Nucleus accumbens (tissue), 56 donors: ENCODE results near the gene PRR35.

Experiments
- DNase-seq, 56 donors: peaks; one replicate each; lab custom pipeline; 2025; lab: John Stamatoyannopoulos, UW

Gene PRR35

DNA sequence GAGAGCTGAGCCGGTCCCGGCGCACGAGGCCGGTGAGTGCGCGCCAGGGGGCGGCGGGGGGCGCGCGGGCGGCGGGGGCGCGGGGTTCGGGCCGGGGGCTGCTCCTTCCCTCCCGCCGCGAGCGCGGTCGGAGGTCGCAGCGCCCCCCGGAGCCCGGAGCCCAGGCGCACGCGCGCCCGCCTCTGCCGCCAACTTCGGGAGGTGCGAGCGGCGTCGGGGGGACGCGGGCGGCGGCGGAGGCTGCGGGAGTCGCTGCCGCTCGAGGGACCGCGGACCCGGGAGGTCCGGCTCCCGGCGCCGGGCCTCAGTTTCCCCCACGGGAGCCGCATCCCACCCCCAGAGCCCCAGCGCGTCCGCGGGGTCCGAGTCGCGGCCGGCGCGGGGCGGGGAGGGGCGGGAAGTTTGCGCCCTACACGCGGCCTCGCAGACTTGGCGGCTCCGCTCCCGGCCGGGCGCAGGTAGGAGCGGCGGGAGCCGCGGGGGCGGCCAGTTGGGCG lies at the start of gene PRR35:
TSS of gene PRR35 (plus strand) at position 191 of the 497 bp plus-strand sequence. CDS start 2,901 bp downstream, outside the sequence.
- no peak for DNase-seq

DNA sequence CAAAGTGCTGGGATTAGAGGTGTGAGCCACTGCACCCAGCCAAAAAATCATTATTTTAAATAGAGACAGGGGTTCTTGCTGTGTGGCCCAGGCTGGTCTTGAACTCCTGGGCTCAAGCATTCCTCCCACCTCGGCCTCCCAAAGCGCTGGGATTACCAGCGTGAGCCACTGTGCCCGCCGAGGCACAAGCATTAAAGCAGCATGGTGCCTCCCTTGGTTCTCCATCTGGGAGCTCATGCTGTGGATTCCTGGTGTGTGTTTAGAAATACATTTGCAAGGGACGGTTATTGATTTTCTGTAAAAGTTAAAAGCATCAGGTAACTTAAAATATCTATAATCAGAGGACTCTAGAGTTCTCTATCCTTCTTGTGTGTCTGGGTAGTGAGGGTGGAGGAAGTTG lies 47.4 kb upstream of the PRR35 start:
- DNase-seq, result no peak

- no peak for DNase-seq
Observed at GRCh38 chr16:513950-514349, 46.2 kb upstream of the PRR35 start.

DNA sequence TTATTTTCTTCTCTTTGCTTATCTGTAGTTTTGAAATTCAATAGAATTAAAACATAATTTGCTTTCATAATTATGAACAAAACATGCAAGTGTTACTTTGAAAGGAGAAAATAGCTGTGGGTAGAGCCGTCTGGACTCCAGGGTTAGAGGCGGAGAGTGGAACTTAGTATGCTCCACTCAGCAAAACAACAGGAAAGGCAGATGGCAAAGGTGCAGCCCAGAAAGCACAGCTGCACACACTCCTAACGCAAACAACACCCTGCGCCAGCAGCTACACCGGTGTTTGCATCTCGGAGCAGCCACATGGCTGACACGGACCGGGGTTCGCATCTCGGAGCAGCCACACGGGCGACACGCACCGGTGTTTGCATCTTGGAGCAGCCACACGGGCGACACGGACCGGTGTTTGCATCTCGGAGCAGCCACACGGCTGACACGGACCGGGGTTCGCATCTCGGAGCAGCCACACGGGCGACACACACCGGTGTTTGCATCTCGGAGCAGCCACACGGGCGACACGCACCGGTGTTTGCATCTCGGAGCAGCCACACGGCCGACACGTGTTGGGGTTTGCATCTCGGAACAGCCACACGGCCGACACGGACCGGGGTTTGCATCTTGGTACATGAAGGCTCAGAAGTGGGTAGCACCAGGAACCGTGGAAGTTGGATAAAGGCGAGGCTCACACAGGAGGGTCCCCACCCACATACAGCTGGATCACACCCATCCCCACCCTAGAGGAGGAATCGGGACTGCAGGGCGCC lies 44.8 kb upstream of the PRR35 start:
- no peak for DNase-seq

GRCh38 chr16:515939-516226 lies 44.3 kb upstream of the PRR35 start:
- DNase-seq, result no peak

GRCh38 chr16:516301-516700 lies 43.9 kb upstream of the PRR35 start:
- DNase-seq, result no peak

DNA sequence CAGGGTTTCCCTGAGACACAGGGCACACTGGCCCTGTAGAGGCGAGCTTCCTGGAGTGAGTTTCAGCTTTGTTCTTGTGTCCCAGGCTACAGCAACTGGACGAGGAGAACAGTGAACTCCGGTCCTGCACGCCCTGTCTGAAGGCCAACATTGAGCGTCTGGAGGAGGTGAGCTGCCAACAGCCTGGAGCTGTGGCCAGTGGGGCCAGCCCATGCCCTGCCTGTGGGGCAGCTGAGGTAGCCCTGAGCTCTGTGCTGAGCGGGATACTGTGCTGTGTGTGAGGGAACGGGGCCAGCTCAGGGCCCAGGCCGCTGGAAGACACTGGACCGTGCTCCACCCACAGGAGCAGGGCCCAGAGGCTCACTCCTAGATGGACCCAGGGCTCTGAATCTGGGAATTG lies 41.3 kb upstream of the PRR35 start:
- DNase-seq, result peak in 17 of 56 donors; percentile 4 to 61 (median 27)

DNA sequence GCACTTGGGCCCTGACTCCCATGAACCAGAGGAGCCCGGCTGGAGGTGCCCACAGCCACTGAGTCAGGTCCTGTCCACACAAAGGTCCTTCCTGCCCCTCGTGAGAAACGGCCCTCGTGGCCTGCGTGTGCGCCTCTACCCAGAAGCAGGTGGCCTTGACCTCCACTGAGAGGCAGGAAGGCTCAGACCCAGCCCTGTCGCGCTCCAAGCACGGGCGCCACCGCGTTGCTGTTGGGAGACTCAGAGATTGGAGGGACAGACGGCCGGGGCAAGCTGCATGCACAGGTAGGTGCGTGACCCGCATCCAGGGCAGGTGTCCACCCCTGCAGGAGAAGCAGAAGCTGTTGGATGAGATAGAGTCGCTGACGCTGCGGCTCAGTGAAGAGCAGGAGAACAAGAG lies 40.8 kb upstream of the PRR35 start:
- DNase-seq, result no peak

GRCh38 chr16:519841-520687 lies 40.1 kb upstream of the PRR35 start:
- DNase-seq, result no peak

GRCh38 chr16:520847-521246 lies 39.3 kb upstream of the PRR35 start:
- no peak for DNase-seq

DNA sequence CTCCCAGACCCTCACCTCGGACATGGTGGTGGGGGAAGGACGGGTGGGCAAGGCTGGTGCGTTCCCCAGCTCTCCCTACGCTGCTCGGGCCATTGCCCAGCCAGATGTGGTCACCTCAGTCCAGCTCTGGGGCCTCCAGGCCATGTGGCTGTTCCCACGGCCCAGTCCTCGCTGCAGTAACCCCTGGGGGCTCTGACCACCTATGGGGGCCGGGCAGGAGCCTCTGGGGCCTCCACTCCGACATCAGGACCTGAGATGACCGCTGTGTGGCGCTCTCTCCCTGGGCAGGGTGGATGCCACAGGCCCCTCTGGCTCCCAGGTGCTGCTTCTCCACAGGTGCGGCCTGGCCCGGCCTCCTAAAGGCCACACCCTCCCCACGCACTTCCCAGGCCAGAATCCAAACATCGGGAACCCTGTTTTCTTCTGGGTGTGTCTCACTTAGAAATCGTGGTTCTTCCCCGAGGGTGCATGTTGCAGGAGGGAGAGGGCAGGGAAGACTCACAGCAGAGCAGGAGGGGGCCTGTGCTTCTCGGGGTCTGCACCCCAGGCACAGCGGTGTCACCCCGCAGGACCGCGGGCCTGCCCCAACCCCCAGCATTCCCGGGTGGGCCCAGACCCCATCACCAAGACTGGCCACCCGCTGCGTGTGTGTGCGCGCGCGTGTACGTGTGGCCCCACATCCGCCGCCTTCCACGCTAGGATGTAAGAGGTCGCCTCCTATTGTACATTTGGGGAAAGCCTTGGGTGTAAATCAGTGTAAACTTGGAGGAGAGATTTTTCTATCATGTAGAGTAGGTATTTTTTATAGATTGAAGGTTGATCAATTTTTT lies 38.6 kb upstream of the PRR35 start:
- no peak for DNase-seq

- no peak for DNase-seq
Observed at GRCh38 chr16:522320-523096, 37.7 kb upstream of the PRR35 start.

DNA sequence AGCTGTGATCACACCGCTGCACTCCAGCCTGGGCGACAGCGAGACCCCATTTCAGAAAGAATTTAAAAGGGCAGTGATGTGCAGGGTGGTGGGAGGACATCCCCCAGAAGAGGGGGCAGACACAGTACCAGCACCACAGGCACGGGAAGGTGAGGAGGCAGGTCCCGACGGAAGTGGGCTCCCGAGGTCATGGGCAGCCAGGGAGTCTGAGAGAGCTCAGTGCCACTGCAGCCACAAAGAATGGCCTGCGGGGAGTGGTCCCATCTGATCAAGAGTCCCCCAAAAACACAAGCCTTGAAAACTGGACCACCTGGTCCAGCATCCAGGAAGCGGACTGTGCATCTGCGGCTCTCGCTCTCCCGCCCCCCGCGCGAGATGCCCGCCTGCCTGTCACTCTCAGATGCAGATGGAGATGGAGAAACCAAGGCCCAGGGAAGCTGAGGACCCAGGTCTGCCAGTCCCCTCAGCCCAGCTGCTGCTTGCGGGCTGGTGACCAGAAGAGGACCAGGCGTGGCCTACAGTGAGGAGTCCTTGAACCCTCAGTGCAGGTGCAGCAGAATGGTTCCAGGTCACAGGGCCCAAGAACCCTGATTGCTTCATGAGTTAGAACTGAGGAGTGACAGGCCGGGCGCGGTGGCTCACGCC lies 37.0 kb upstream of the PRR35 start:
- no peak for DNase-seq

DNA sequence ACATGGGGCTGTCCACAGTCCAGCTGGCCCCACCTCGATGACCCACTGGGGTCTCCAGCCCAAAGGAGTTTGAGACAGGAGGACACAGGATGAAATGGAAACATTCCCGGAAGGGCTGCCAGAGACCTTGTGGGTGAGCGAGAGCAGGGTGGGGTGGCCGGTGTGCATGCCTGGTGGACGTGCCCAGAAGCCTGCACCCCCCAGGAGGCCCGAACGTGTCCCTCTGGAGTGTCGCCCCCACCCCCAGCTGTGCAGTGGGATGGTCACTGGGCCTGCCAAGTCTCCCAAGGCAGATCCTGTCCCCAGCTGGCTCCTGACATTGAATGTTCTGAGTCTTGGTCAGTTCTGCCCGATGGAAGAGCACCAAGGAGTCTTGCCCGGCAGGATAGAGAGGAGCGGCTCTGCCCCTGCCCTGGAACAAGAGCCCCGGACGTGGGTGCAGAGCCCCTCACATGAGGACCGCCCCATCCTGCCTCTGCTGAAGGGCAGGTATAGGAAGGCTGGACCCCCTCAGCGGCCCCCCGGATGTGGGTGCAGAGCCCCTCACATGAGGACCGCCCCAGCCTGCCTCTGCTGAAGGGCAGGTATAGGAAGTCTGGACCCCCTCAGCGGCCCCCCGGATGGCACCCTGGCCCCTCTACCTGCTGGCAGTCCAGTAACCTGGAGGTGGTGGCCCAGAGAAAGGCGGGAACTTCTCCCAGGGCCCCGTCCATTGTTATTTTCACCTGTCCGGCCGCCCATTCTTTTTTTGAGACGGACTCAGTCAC lies 35.7 kb upstream of the PRR35 start:
- no peak for DNase-seq

DNA sequence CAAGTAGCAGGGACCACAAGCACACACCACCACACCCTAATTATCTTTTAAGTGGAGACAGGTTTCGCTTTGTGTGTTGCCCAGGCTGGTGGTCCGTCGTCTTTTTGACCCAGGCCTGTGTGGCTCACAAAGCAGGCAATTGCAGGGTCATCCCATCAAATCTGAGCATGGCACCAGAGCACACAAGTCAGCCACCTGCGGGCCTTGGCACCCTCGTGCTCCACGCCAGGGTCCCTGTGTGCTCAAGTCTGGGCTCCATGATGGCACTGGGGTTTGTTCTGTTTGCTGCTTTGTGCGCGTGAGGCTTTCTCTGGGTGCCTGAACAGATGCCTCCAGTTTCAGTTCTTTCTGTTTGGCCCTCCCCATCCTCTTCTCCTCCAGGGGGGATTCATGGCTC lies 35.1 kb upstream of the PRR35 start:
- DNase-seq, result peak in 1 of 56 donors; percentile 45

DNA sequence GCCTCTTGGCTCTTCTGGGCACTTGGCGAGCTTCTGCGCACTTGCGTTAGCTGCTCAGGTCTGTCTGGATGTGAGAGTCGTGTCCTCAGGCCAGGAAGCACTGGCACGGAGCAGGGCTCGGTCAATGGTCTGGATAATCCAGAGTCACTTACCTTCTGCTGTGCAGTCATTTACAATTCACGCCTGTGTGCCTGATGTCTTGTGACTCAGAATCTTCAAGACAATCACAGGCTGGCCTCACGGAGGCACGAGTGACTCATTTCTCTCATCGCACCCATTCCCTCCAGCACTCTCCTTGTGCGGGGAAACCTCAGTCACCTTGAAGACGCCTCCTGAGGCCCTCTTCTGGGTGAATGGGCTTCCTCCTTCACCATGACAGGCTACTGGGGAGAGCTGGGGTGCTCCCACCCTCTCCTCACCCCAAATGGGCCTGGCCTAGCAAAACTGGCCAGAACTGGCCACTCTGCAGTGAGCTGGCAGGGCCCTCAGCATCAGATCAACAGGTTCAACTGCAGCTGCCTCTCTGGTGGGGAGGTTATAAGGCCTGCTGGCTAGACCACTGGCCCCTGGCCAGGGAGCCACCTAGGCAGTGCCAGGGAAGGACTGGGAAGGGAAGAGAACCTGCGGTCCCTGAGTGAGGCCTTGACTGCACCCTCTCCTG lies 34.5 kb upstream of the PRR35 start:
- DNase-seq, result peak in 29 of 56 donors; percentile 11 to 81 (median 41)

- DNase-seq, result peak in 13 of 56 donors; percentile 36 to 62 (median 55)
Observed at GRCh38 chr16:526181-527014, 33.8 kb upstream of the PRR35 start.
